H9 (cell line): ENCODE data around the gene ABCC11. TPM values are rescaled to one million over a fixed set of nuclear protein-coding genes. Genes with fewer than 3 reads are reported as not detected.

ENCODE experiments used
- DNase-seq: peaks from one replicate; pipeline ENCODE4 v3.0.0-alpha.2; 2017
- H2AFZ ChIP-seq: one replicate; pipeline ENCODE4 v1.6.1; 2013; ENCODE audit warnings: mild to moderate bottlenecking, low read length, control low read depth, moderate library complexity
- H2AK5ac ChIP-seq: 2 replicates; pipeline ENCODE4 v1.6.1; 2013; ENCODE audit warnings: low read length, control low read depth, mixed read lengths; ENCODE audit not compliant: insufficient read length
- H2BK120ac ChIP-seq: one replicate; pipeline ENCODE4 v1.6.1; 2013; ENCODE audit warnings: low read depth, mild to moderate bottlenecking, low read length, control low read depth, inconsistent platforms; ENCODE audit not compliant: poor library complexity, severe bottlenecking
- H2BK12ac ChIP-seq: 2 replicates; pipeline ENCODE4 v1.6.1; 2013; ENCODE audit warnings: low read length, control low read depth, mixed read lengths, low read depth; ENCODE audit not compliant: insufficient read length
- H2BK15ac ChIP-seq: 2 replicates; pipeline ENCODE4 v1.6.1; 2013; ENCODE audit warnings: low read depth, low read length, control low read depth
- H2BK20ac ChIP-seq: one replicate; pipeline ENCODE4 v1.6.1; 2013; ENCODE audit warnings: low read depth, mild to moderate bottlenecking, low read length, control low read depth, inconsistent platforms; ENCODE audit not compliant: poor library complexity, severe bottlenecking
- H2BK5ac ChIP-seq: 2 replicates; pipeline ENCODE4 v1.6.1; 2013; ENCODE audit warnings: low read length, control low read depth, mixed read lengths; ENCODE audit not compliant: insufficient read length
- H3K14ac ChIP-seq: 2 replicates; pipeline ENCODE4 v1.6.1; 2013; ENCODE audit warnings: low read length, control low read depth; ENCODE audit not compliant: insufficient read depth
- H3K18ac ChIP-seq: 2 replicates; pipeline ENCODE4 v1.6.1; 2013; ENCODE audit warnings: low read depth, mild to moderate bottlenecking, mixed read lengths, low read length, control low read depth; ENCODE audit not compliant: insufficient read length
- H3K23ac ChIP-seq: 2 replicates; pipeline ENCODE4 v1.6.1; 2013; ENCODE audit warnings: low read length, control low read depth, mixed read lengths, low read depth; ENCODE audit not compliant: insufficient read length
- H3K23me2 ChIP-seq: 2 replicates; pipeline ENCODE4 v1.6.1; 2013; ENCODE audit warnings: low read depth, mild to moderate bottlenecking, mixed read lengths, low read length, control low read depth; ENCODE audit not compliant: insufficient read length, poor library complexity, severe bottlenecking
- H3K27ac ChIP-seq: 2 replicates; pipeline ENCODE4 v1.5.1; 2013; ENCODE audit warnings: low read length, control low read depth, mixed read lengths, low read depth; ENCODE audit not compliant: insufficient read length
- H3K27me3 ChIP-seq: 2 replicates; pipeline ENCODE4 v1.6.1; 2013; ENCODE audit warnings: low read length, control low read depth, inconsistent platforms; ENCODE audit not compliant: insufficient read depth
- H3K4ac ChIP-seq: 2 replicates; pipeline ENCODE4 v1.6.1; 2013; ENCODE audit warnings: low read depth, mild to moderate bottlenecking, control low read depth, inconsistent platforms, low read length, moderate library complexity
- H3K4me1 ChIP-seq: 2 replicates; pipeline ENCODE4 v1.6.1; 2013; ENCODE audit warnings: low read length, control low read depth, inconsistent platforms; ENCODE audit not compliant: insufficient read depth
- H3K4me2 ChIP-seq: 2 replicates; pipeline ENCODE4 v1.6.1; 2013; ENCODE audit warnings: low read length, control low read depth, mixed read lengths; ENCODE audit not compliant: insufficient read length, insufficient read depth
- H3K56ac ChIP-seq: 2 replicates; pipeline ENCODE4 v1.6.1; 2013; ENCODE audit warnings: low read depth, mild to moderate bottlenecking, mixed read lengths, low read length, control low read depth; ENCODE audit not compliant: insufficient read length
- H3K79me1 ChIP-seq: 2 replicates; pipeline ENCODE4 v1.6.1; 2013; ENCODE audit warnings: low read depth, mild to moderate bottlenecking, moderate library complexity, low read length, control low read depth, inconsistent platforms; ENCODE audit not compliant: insufficient read depth, poor library complexity, severe bottlenecking
- H3K79me2 ChIP-seq: 2 replicates; pipeline ENCODE4 v1.6.1; 2013; ENCODE audit warnings: low read length, control low read depth, inconsistent platforms; ENCODE audit not compliant: insufficient read depth
- H3K9ac ChIP-seq: 2 replicates; pipeline ENCODE4 v1.6.1; 2013; ENCODE audit warnings: low read length, control low read depth, mixed read lengths; ENCODE audit not compliant: insufficient read length; ENCODE audit errors: extremely low read depth
- H3K9me3 ChIP-seq: one replicate; pipeline ENCODE4 v1.6.1; 2013; ENCODE audit warnings: low read depth, low read length, inconsistent platforms; ENCODE audit not compliant: control insufficient read depth
- H3T11ph ChIP-seq: one replicate; pipeline ENCODE4 v1.6.1; 2013; ENCODE audit warnings: mild to moderate bottlenecking, low read length, control low read depth, inconsistent platforms
- H4K20me1 ChIP-seq: one replicate; pipeline ENCODE4 v1.6.1; 2013; ENCODE audit not compliant: control insufficient read depth, insufficient read length, insufficient read depth
- H4K5ac ChIP-seq: 2 replicates; pipeline ENCODE4 v1.6.1; 2013; ENCODE audit warnings: low read depth, mild to moderate bottlenecking, mixed read lengths, low read length, control low read depth; ENCODE audit not compliant: insufficient read length
- H4K8ac ChIP-seq: replicated peaks from 2 replicates; pipeline ENCODE4 v1.6.1; 2013; ENCODE audit warnings: low read length, control low read depth, mixed read lengths, low read depth; ENCODE audit not compliant: insufficient read length
- H4K91ac ChIP-seq: 2 replicates; pipeline ENCODE4 v1.6.1; 2013; ENCODE audit warnings: low read depth, mild to moderate bottlenecking, moderate library complexity, mixed read lengths, low read length, control low read depth; ENCODE audit not compliant: insufficient read length
- H3K27ac Mint-ChIP-seq, 3 experiments: 2 replicates in 2 of 3; 3 replicates in 1 of 3; pipeline ENCODE4 v1.8.0; 2020 to 2021; ENCODE audit warnings: mixed read lengths in 3 of 3, mild to moderate bottlenecking in 1 of 3, moderate library complexity in 1 of 3
- H3K27me3 Mint-ChIP-seq: 2 replicates; pipeline ENCODE4 v1.8.0; 2021; ENCODE audit warnings: low read depth, mild to moderate bottlenecking, moderate library complexity, mixed read lengths
- H3K36me3 Mint-ChIP-seq, 3 experiments: 2 replicates in 2 of 3; 3 replicates in 1 of 3; pipeline ENCODE4 v1.8.0; 2020 to 2021; ENCODE audit warnings: low read depth in 3 of 3, mixed read lengths in 3 of 3; ENCODE audit not compliant: insufficient read depth in 1 of 3
- H3K4me1 Mint-ChIP-seq, 2 experiments: 2 replicates each; pipeline ENCODE4 v1.8.0; 2020; ENCODE audit warnings: mixed read lengths in 2 of 2
- H3K4me3 Mint-ChIP-seq, 2 experiments: 2 replicates in 1 of 2; 3 replicates in 1 of 2; pipeline ENCODE4 v1.8.0; 2020 to 2021; ENCODE audit warnings: mild to moderate bottlenecking in 2 of 2, mixed read lengths in 2 of 2, moderate library complexity in 1 of 2
- H3K9me3 Mint-ChIP-seq, 2 experiments: 2 replicates in 1 of 2; 3 replicates in 1 of 2; pipeline ENCODE4 v1.8.0; 2020; ENCODE audit warnings: mild to moderate bottlenecking in 2 of 2, mixed read lengths in 2 of 2, moderate library complexity in 1 of 2
- WGBS: extraction: QIAGEN DNeasy Blood & Tissue Kit; methylation state at CpG from one replicate; pipeline ENCODE4 v1.1.7; 2013; ENCODE audit warnings: missing lambda C conversion rate, low lambda C conversion rate, mixed read lengths; ENCODE audit not compliant: insufficient read length; ENCODE audit errors: extremely low coverage; 5-methylcytosine and 5-hydroxymethylcytosine counted together
- total RNA-seq: library from RNA; stranded (reverse); gene quantifications from 2 replicates; pipeline ENCODE4 v1.2.1, GENCODE V29; 2021
- TF ChIP-seq, protein P1 (sequence below): fragments of 200-600 bp; sonication (generic); conservative IDR thresholded peaks from 3 replicates; pipeline ENCODE4 v1.8.0; 2021; ENCODE audit warnings: antibody characterized with exemption, mild to moderate bottlenecking

ABCC11 gene
- total RNA-seq, 1 experiment from 2014 or later = 0.33 TPM

DNA sequence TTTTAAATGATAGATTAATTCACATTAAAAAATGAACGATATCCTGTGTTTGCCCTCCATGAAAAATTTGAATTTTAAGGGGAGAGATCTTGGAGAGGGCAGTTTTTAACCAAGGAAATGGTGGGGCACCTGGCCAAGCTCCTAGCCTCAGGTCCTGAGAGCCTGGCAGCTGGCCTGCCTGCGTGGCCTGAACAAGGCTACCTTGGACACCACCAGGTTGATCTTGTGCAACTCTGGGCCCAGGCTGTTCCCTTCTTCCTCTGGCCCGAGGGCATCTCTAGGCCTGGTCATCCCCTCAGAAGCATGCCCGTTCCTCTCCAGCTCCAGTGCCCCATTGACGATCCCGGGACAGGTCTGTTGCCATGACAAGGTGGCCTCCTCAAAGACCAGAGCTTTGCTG is 36.6 kb downstream of the ABCC11 start:
- Histone ChIP-seq H4K91ac (no peak overlapping the region), H2BK12ac (no peak overlapping the region), H4K5ac (no peak overlapping the region), H4K8ac (no peak overlapping the region), H3K4me1 (no peaks in the 10 kb centered on the region; the same call in 1 of the 2 replicates), H3K79me1 (no peaks in the 10 kb centered on the region), H3K9me3 (no peaks in the 10 kb centered on the region), H2BK120ac (no peak overlapping the region), H2AFZ (no peak overlapping the region), H3K27ac (no peak overlapping the region), H2BK20ac (no peak overlapping the region), H3T11ph (no peak overlapping the region), H3K14ac (no peak overlapping the region; the same call in 1 of the 2 replicates), H3K23me2 (no peaks in the 10 kb centered on the region), H3K4ac (no peak overlapping the region), H3K18ac (no peak overlapping the region), H3K27me3 (no peaks in the 10 kb centered on the region), H2AK5ac (no peak overlapping the region), H4K20me1 (no peaks in the 10 kb centered on the region), H3K56ac (no peak overlapping the region), H2BK15ac (no peak overlapping the region), H2BK5ac (no peak overlapping the region), H3K23ac (no peak overlapping the region), H3K79me2 (no peaks in the 10 kb centered on the region), H3K9ac (no peak overlapping the region), H3K4me2 (no peak overlapping the region)
- DNase-seq = no peak
- Mint-ChIP-seq H3K36me3 (no peaks in the 10 kb centered on the region), H3K27ac (no peak overlapping the region), H3K27me3 (peaks cover 4% of the 10 kb centered on the region), H3K9me3 (no peaks in the 10 kb centered on the region), H3K4me1 (peaks cover 3 to 11% of the 10 kb centered on the region in 2 experiments; a peak in 2 of 4 replicates), H3K4me3 (no peak overlapping the region)
- no CpG with 5 or more reads among the region's 6 CpGs for WGBS
- TF ChIP-seq, protein P1, sequence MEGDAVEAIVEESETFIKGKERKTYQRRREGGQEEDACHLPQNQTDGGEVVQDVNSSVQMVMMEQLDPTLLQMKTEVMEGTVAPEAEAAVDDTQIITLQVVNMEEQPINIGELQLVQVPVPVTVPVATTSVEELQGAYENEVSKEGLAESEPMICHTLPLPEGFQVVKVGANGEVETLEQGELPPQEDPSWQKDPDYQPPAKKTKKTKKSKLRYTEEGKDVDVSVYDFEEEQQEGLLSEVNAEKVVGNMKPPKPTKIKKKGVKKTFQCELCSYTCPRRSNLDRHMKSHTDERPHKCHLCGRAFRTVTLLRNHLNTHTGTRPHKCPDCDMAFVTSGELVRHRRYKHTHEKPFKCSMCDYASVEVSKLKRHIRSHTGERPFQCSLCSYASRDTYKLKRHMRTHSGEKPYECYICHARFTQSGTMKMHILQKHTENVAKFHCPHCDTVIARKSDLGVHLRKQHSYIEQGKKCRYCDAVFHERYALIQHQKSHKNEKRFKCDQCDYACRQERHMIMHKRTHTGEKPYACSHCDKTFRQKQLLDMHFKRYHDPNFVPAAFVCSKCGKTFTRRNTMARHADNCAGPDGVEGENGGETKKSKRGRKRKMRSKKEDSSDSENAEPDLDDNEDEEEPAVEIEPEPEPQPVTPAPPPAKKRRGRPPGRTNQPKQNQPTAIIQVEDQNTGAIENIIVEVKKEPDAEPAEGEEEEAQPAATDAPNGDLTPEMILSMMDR = no peak
